ENCODE data around the gene CLEC12A. TPM values are rescaled to one million over a fixed set of nuclear protein-coding genes. Genes with fewer than 3 reads are reported as not detected.

Gene CLEC12A
- polyA plus RNA-seq, 1 experiment: not detected

DNA sequence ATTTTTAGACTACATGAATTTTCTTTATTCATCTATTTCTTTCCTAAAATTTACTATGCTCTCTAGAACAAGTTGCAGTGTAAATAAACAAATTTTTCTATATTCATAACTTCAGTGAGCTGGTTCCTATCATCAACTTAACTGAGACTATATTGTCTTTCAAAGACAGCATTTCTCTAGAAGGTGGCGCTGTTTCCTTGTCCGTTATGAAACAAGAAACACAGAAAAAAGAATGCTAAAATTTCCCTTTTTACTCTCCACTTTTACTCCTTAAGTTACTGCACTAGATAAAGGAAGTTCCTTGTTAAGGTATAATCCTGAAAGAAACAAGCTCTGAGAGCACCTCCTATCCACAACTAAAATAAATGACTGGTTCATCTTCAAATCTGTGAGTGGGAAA, 30.8 kb upstream of the CLEC12A start:
- Histone ChIP-seq H3K4me3 (ENCODE audit: low read depth, low read length) (no peak overlapping the region), H3K27me3 (ENCODE audit: control insufficient read depth, insufficient read depth, low read length) (peaks cover 6% of the 10 kb centered on the region), H3K36me3 (ENCODE audit: control insufficient read depth, insufficient read depth, low read length) (no peaks in the 10 kb centered on the region)
- TF ChIP-seq, protein P1, sequence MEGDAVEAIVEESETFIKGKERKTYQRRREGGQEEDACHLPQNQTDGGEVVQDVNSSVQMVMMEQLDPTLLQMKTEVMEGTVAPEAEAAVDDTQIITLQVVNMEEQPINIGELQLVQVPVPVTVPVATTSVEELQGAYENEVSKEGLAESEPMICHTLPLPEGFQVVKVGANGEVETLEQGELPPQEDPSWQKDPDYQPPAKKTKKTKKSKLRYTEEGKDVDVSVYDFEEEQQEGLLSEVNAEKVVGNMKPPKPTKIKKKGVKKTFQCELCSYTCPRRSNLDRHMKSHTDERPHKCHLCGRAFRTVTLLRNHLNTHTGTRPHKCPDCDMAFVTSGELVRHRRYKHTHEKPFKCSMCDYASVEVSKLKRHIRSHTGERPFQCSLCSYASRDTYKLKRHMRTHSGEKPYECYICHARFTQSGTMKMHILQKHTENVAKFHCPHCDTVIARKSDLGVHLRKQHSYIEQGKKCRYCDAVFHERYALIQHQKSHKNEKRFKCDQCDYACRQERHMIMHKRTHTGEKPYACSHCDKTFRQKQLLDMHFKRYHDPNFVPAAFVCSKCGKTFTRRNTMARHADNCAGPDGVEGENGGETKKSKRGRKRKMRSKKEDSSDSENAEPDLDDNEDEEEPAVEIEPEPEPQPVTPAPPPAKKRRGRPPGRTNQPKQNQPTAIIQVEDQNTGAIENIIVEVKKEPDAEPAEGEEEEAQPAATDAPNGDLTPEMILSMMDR (IDR thresholded peaks at IDR 0.05; ENCODE audit: insufficient read depth, low read depth, low read length): peak; percentile 31; the same call in 1 of the 2 replicates
- CTCF ChIA-PET: interaction anchor here (1.3 kb wide), 1 partner anchor 14 kb away, joined by 4 read pairs; no protein-coding TSS in a partner anchor
- DNase-seq (ENCODE audit: low read depth): no peak
- POLR2A ChIA-PET: no interaction called here

DNA sequence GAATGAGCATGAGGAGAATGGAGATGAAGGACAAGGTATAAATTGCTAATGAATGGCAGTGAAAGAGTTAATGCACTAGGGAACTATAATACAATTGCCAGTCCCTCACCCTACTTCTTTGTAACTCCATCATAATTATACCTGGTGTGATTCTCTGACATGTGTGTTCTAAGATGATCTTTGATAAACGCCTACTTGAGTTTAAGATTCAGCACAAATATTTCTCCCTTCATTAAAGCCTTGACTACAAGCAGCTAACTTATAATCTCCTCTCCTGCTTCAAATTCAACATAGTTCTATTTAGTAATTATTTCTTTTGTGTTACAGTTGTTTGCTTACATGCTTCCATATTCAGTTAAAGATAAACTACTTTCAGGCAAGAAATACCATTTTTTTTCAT, 29.4 kb upstream of the CLEC12A start:
- peaks cover 7% of the 10 kb centered on the region for H3K27me3 ChIP-seq (ENCODE audit: control insufficient read depth, insufficient read depth, low read length)
- ChIA-PET CTCF (no interaction called here), POLR2A (no interaction called here)
- no peaks in the 10 kb centered on the region for H3K36me3 ChIP-seq (ENCODE audit: control insufficient read depth, insufficient read depth, low read length)
- no peak for DNase-seq (ENCODE audit: low read depth)
- no peak overlapping the region for H3K4me3 ChIP-seq (ENCODE audit: low read depth, low read length)
- TF ChIP-seq, protein P1 (IDR thresholded peaks at IDR 0.05; ENCODE audit: insufficient read depth, low read depth, low read length): no peak

DNA sequence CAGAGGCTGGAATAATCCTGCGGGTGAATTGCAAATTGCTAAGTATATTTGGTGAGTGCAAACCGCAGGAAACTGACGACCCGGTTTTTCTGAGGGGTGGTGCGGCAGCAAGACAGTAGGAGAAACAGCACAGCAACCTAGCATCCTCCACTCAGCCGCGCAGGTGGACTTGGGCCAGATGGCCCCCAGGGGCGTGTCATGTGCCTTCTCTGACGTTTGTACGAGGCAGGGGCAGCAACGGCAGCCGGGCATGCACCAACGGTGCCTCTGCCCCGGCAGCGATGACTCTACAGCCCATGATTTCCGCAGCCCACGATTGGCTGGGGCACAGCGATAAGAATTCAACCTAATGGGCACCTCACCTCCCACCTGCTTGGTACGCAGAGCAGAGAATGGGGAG, 28.0 kb upstream of the CLEC12A start:
- CTCF ChIA-PET: interaction anchor here (1.0 kb wide), 1 partner anchor 67 kb away, joined by 3 read pairs; the partner anchor contains the start of gene CLEC12B
- TF ChIP-seq, protein P1 (IDR thresholded peaks at IDR 0.05; ENCODE audit: insufficient read depth, low read depth, low read length): no peak
- POLR2A ChIA-PET: no interaction called here
- Histone ChIP-seq H3K36me3 (ENCODE audit: control insufficient read depth, insufficient read depth, low read length) (no peaks in the 10 kb centered on the region), H3K4me3 (ENCODE audit: low read depth, low read length) (no peak overlapping the region), H3K27me3 (ENCODE audit: control insufficient read depth, insufficient read depth, low read length) (peaks cover 7% of the 10 kb centered on the region)
- no peak for DNase-seq (ENCODE audit: low read depth)

DNA sequence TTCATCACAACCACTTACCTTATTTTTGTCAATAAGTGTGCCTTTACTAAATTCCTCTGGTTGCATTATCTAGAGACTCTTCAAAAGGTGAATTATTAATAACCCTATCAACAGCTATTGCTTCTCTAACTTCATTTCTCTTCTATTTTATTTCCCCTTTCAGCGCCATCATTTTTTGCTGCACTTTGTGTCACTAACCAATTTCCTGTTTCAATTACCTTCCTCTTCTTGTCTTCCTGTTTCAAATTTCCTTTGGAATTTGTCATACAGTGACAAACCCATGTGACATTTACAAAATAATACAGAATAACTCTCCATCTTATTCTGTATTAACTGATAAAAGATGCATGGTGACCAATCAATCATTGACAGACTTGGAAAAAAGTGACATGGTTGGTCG, 26.8 kb upstream of the CLEC12A start:
- peaks cover 7% of the 10 kb centered on the region for H3K27me3 ChIP-seq (ENCODE audit: control insufficient read depth, insufficient read depth, low read length)
- H3K4me3 ChIP-seq (ENCODE audit: low read depth, low read length): no peak overlapping the region
- CTCF ChIA-PET: interaction anchor here (1.0 kb wide), 1 partner anchor 66 kb away, joined by 3 read pairs; the partner anchor contains the start of gene CLEC12B
- TF ChIP-seq, protein P1 (IDR thresholded peaks at IDR 0.05; ENCODE audit: insufficient read depth, low read depth, low read length): no peak
- POLR2A ChIA-PET: no interaction called here
- no peak for DNase-seq (ENCODE audit: low read depth)
- no peaks in the 10 kb centered on the region for H3K36me3 ChIP-seq (ENCODE audit: control insufficient read depth, insufficient read depth, low read length)

DNA sequence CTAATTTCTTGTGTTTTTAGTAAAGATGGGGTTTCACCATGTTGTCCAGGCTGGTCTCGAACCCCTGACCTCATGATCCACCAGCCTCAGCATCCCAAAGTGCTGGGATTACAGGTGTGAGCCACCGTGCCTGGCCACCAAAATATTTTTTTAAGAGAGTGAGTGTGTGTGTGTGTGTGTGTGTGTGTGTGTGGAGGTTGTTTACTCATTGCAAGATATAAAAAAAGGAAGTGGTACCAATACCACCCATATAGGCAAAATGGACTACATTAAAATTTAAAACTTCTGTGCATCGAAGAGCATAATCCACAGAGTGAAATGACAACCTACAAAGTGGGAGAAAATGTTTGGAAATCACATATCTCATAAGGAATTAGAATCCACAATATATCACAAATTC, 23.5 kb upstream of the CLEC12A start:
- peaks cover 7% of the 10 kb centered on the region for H3K27me3 ChIP-seq (ENCODE audit: control insufficient read depth, insufficient read depth, low read length)
- H3K4me3 ChIP-seq (ENCODE audit: low read depth, low read length): no peak overlapping the region
- ChIA-PET CTCF (interaction anchor here (0.6 kb wide), 1 partner anchor 23 kb away, joined by 3 read pairs; no protein-coding TSS in a partner anchor), POLR2A (no interaction called here)
- TF ChIP-seq, protein P1 (IDR thresholded peaks at IDR 0.05; ENCODE audit: insufficient read depth, low read depth, low read length): no peak
- no peaks in the 10 kb centered on the region for H3K36me3 ChIP-seq (ENCODE audit: control insufficient read depth, insufficient read depth, low read length)
- no peak for DNase-seq (ENCODE audit: low read depth)

All from BJ (cell line).